Left ventricle myocardium superior (tissue), 1 donor: Measurements from ENCODE around the gene FAM76A. TPM values are rescaled to one million over a fixed set of nuclear protein-coding genes. Genes with fewer than 3 reads are reported as not detected.

Experiments
- total RNA-seq: library from RNA; stranded (reverse); fragmentation: NEBNext Ultra II Directional; extraction: Animal tissue kit (Norgen Biotek cat#: 25700); gene quantifications from one replicate; pipeline ENCODE4 v1.2.1, GENCODE V29; 2021
- donor health status: DM: no; HTN: yes; CAD: no; lungs with severe emphysema.

FAM76A gene
- total RNA-seq, 1 donor from 2014 or later: 12.3 TPM

Other genes starting within 250 kb of the FAM76A start
- gene WASF2, start 235.8 kb upstream of the FAM76A start, total RNA-seq: 59.1 TPM
- gene AHDC1, start 121.8 kb upstream of the FAM76A start, total RNA-seq: 42.8 TPM
- 4.7 TPM for gene FGR, start 90.8 kb upstream of the FAM76A start, total RNA-seq
- gene IFI6, start 53.8 kb upstream of the FAM76A start, total RNA-seq: 34.5 TPM
- gene STX12, start 47.3 kb downstream of the FAM76A start, total RNA-seq: 23.7 TPM
- 25.8 TPM for gene PPP1R8, start 104.8 kb downstream of the FAM76A start, total RNA-seq
- 5.7 TPM for gene THEMIS2, start 146.6 kb downstream of the FAM76A start, total RNA-seq
- 25.5 TPM for gene RPA2, start 188.6 kb downstream of the FAM76A start, total RNA-seq
- gene SMPDL3B, start 209.0 kb downstream of the FAM76A start, total RNA-seq: not detected
- gene XKR8, start 234.0 kb downstream of the FAM76A start, total RNA-seq: 5.3 TPM